DMS53 (cell line): ENCODE results near the gene ANKMY1.
"Not testable (repeated sequence)": the region's sequence is repeated elsewhere in the genome, so short reads cannot be mapped to it uniquely, and the experiment has no call there.

Experiments
- DNase-seq: peaks from one replicate; lab custom pipeline; 2025; lab: John Stamatoyannopoulos, UW

ANKMY1 gene

GRCh38 chr2:240568678-240569522 is 11.1 kb upstream of the ANKMY1 start:
- peak; percentile 81 for DNase-seq

GRCh38 chr2:240567872-240568677 is 10.3 kb upstream of the ANKMY1 start, which contains the start of gene RNPEPL1:
TSS of gene RNPEPL1 (plus strand) at chr2:240568484. CDS start at chr2:240568587, 103 bp downstream.
- DNase-seq: peak; percentile 77

- DNase-seq: peak; percentile 59
Measured at GRCh38 chr2:240567137-240567871, 9.5 kb upstream of the ANKMY1 start.

DNA sequence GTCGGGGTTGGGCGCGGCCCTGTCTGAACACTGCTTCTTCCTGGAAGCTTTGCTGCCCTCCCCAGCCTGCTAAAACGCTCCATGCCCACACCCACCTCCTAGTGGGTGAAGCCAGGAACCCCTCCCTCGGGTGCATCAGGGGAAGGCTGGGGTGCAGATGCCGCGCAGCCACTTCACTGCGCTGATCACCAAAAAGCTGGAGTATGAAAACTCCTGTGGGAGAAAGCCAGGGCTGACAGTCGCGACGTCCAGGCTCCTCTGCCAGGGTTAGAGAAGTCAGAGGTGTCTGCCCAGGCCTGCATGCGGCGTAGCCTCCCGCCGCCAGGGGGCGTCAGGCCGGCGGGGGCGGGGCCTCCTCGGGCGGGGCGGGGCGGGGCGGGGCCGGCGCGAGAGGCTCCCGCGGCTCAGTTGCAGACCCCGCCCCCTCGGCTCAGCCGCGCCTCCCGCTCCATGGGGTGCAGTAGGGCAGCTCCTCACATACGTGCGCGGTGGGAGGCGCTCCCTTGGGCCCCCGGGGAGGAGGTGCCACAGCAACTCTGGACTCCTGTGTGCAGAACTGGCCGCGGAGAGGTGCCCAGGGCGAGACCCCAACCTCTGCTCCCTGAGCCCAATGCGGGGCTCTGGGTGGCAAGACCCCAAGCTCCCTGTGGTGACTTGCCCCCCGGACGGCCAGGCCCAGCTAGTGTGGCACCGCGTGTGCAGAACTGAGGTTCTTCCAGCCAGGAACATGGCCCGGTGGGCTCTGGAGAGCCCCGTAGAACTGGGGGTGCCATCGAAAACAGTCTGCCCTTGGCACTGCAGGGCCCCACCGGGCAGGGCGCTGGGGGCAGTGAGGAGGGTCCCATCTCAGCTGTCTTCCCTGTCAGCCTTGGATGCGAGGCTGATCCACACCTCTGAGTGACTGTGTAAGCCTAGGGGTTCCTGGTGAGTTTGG is 8.7 kb upstream of the ANKMY1 start:
- peak; percentile 92 for DNase-seq

DNA sequence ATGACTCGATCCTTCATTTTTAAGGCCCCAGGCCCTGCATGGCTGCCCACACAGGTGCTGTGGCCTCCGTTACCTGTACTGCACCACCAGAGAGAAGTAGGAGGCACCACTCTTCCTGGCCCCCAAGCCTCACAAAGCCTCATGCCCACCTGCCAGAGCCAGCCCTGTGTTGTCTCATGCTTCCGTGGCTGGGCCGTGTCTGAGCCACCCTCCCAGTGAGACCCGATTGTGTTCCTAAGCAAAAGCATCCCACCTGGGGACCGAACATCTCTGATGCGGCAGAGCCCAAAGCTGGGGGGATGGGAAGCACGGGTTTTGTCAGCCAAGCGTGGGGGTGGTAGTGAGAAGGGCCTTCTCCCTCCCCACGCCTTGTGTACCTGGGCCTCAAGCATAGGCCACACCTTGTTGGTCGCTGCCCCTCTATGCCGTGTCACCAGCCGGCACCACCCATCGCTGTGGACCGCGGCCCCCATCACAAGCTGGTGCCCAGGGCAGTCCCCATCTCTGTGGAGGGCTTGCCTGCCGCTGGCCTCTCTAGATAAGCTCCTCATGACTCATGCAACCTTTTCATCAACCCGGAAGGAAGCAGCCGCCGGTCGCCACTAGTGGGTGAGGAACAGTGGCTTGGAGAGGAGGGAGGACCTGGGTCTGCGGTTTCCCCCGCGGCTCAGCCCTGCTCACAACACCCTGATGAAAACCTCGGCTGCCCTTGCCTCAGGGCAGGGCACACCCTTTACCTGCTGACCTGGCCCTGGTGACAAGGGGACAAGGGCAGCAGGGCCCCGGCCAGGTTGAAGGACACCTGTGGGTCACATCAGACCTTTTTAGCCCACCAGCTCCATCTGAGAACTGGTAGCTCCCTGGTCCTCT is 7.8 kb upstream of the ANKMY1 start:
- peak; percentile 95 for DNase-seq

- peak; percentile 45 for DNase-seq
Measured at GRCh38 chr2:240564561-240565332, 7.0 kb upstream of the ANKMY1 start.

GRCh38 chr2:240563951-240564560 is 6.3 kb upstream of the ANKMY1 start:
- no peak for DNase-seq

DNA sequence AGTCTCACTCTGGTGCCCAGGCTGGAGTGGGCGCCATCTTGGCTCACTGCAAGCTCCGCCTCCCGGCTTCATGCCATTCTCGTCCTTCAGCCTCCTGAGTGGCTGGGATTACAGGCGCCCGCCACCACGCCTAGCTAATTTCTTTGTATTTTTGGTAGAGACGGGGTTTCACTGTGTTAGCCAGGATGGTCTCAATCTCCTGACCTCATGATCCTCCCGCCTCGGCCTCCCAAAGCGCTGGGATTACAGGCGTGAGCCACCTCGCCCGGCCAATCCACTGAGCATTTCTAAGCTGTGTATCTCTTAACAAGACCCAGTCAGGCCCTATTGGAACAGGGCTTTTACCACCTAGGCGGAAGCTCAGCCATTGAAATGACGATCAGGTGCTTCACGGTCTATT is 5.4 kb upstream of the ANKMY1 start:
- DNase-seq: not testable (repeated sequence)

DNA sequence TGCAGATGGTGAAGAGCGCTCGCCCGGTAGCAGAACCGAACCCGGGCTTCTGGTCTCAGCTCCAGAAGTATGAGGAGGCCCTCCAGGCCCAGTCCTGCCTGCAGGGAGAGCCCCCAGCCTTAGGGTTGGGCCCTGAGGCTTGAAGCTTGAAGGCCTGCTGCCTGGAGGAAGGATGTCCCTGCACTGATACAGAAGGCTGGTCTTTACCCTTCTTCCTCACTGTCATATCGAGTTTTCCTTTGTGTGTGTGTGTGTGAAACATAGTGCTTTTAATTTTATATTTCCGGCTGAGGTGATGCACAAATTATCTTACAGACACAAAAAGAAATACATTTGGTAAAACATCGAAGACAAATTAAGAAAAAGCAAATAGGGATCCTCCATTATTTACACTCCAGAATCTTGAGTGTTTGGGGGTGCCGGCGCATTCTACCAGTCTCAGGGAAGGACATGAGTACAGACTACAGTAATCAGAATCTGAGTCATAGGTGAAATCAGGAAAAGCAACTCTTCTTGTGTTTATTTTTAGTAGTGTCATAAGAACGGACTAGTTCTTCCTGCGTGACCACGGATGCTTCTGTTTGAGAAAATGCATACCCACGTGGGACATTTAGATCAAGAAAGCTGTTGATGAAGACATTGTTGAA is 3.7 kb upstream of the ANKMY1 start:
- DNase-seq: peak; percentile 76

DNA sequence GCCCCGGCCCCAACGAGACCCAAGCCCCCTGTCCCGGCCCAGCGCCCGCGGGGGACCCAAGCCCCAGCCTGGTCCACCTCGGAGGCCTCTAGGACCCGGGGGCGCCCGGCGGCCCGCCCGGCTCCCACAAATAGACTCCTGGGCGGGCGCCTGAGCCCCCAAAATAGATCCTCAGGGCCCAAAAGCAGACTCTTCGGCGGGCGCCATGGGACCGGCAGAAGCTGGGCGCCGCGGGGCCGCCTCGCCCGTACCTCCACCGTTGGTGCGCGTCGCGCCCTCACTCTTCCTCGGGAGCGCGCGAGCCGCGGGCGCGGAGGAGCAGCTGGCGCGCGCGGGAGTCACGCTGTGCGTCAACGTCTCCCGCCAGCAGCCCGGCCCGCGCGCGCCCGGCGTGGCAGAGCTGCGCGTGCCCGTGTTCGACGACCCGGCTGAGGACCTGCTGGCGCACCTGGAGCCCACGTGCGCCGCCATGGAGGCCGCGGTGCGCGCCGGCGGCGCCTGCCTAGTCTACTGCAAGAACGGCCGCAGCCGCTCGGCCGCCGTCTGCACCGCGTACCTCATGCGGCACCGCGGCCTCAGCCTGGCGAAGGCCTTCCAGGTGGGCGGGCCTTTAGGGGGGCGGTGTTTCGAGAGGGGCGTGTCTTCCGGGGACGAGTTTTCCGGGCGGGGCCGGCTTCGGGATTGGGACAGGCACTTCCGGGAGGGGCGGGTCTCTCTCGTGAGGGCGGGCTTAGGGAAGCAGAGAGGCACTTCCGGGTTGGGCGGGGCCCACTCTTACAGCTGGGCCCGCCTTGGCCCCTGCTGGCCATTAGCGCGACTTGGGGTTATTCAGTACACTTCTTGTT is 2.9 kb upstream of the ANKMY1 start:
- DNase-seq: peak; percentile 98

DNA sequence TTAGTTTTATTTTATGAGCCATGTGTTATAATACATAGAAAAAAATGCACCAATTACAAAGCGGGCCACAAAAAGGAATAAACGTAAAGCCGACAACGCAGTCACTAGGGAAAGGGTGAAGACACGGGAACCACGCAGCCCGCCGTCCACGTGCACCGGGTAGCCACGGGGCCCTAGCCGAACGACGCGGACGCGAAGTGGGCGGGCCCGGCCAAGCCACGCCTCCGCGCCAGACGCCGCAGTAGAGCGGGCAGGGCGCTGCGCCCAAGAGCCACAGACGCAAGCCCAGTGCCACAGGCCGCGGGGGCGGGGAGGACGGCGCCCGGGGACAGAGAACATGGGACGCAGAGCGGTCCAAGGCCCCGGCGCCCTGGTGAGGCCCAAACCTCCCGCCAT is 2.3 kb upstream of the ANKMY1 start, which contains the start of gene DUSP28:
TSS of gene DUSP28 (plus strand) at position 274 of the 396 bp plus-strand sequence. CDS start 328 bp downstream, outside the sequence.
- peak; percentile 93 for DNase-seq

DNA sequence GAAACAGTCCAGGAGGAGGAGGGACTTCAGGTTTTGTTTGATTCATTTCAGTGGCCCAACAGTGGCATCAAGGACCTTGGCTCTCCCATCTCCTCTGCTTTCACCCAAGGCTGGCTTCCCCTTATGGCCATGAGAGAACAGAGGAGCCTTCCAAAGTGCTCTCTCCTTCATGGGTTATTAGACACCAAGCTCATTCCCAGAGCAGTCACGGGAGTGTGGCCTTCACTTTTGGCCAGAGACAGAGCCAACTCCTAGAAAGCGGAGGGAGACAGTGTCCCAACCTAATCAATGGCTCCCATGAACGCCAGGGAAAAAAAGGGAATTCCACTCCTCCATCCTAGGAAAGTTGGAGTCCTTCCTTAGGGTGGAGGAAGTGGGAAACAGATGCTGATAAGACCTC is 1.5 kb upstream of the ANKMY1 start:
- DNase-seq: no peak

DNA sequence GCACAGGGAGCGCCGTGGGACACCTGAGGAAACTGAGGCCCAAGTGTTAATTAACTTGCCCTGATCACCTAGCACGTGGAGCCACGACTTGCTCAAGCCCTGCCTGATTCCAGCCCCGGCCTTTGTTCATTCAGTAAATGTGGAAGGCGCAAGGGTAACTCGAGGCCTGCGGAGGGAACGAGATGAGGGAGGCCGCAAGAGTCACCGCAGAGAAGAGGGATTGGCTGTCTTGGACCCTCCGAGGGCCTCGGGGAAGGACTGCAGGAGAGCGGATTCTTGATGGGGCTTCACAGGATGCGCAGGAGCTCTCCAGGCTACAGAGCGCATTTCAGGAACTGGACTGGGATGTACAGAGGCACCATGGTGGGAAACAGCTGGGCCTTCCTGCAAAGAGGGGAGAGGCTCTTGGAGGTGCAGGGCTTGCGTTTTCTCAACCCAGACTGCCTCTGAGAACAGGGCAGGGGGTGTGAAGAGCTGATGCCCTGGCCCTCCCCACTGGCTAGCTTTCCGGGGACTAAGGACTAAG is 511 bp upstream of the ANKMY1 start:
- DNase-seq: no peak

GRCh38 chr2:240557101-240557751 is 562 bp downstream of the ANKMY1 start:
- no peak for DNase-seq

DNA sequence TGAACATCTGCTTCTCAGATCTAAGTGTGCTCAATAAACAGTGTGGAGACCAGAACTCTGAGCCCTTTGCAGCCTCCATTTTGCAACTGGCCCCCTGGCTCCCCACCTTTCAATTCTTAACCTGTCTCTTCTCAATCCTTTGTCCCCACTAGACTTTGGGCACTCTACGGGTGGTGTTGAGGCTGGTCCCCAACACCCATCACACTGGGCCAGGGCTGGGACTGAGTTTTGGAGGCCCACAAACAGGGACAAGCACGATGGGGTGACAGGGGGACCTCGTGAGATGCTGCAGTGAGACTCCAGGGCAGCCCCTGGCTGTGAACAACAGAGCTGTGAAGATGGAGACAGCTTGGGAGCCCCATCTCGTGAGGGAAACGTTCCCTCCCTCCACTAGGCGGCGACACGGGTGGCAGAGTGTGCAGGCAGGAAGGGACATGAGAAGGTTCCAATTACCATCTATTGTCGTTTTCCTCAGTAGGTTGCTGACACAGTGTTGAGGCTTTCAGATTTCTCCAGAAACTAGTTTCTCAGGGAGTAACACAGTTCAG is 1.2 kb downstream of the ANKMY1 start:
- peak; percentile 48 for DNase-seq

GRCh38 chr2:240555541-240556250 is 2.1 kb downstream of the ANKMY1 start:
- DNase-seq: no peak
